HepG2 (cell line): ENCODE measurements around the gene ZC3H8. TPM values are rescaled to one million over a fixed set of nuclear protein-coding genes. Genes with fewer than 3 reads are reported as not detected.
A peak's percentile ranks its signal among the peaks of the same experiment; 100 is the strongest.

Experiments used
- BCL3 ChIP-seq: sonication (generic); formaldehyde crosslinking; IDR thresholded peaks from 2 replicates; pipeline ENCODE4 v1.5.1; 2020; ENCODE audit warnings: mild to moderate bottlenecking, missing genetic modification reagents, moderate library complexity
- KDM2A ChIP-seq: sonication (generic); formaldehyde crosslinking; IDR thresholded peaks from 2 replicates; pipeline ENCODE4 v1.4.0; 2020; ENCODE audit warnings: low read depth, missing genetic modification reagents, borderline replicate concordance
- NFKBIZ ChIP-seq: IDR thresholded peaks from 2 replicates; pipeline ENCODE4 v1.6.1; 2018; ENCODE audit warnings: missing genetic modification reagents, missing compliant biosample characterization
- PAWR ChIP-seq: sonication (generic); formaldehyde crosslinking; IDR thresholded peaks from 2 replicates; pipeline ENCODE4 v1.4.0; 2020; ENCODE audit warnings: missing genetic modification reagents, mild to moderate bottlenecking, borderline replicate concordance
- PRDM10 ChIP-seq: sonication (generic); formaldehyde crosslinking; IDR thresholded peaks from 2 replicates; pipeline ENCODE4 v1.4.0; 2020; ENCODE audit warnings: low read depth, missing genetic modification reagents
- RARA ChIP-seq: IDR thresholded peaks from 2 replicates; pipeline ENCODE4 v1.6.1; 2016; ENCODE audit warnings: missing genetic modification reagents, missing compliant biosample characterization
- RXRB ChIP-seq: IDR thresholded peaks from 2 replicates; pipeline ENCODE4 v1.6.1; 2016; ENCODE audit warnings: borderline replicate concordance, missing genetic modification reagents, missing compliant biosample characterization
- SETDB1 ChIP-seq: sonication (generic); formaldehyde crosslinking; IDR thresholded peaks from 2 replicates; pipeline ENCODE4 v1.5.1; 2020; ENCODE audit warnings: missing genetic modification reagents, mild to moderate bottlenecking, borderline replicate concordance
- ZKSCAN8 ChIP-seq: IDR thresholded peaks from 2 replicates; pipeline ENCODE4 v1.6.1; 2016; ENCODE audit warnings: borderline replicate concordance, missing genetic modification reagents, missing compliant biosample characterization
- ZNF547 ChIP-seq: sonication (generic); formaldehyde crosslinking; IDR thresholded peaks from 2 replicates; pipeline ENCODE4 v1.5.1; 2020; ENCODE audit warnings: mild to moderate bottlenecking, missing genetic modification reagents
- ZSCAN9 ChIP-seq: IDR thresholded peaks from 2 replicates; pipeline ENCODE4 v1.6.1; 2016; ENCODE audit warnings: borderline replicate concordance
- polyA plus RNA-seq, 8 experiments: library from polyadenylated mRNA; depleted of rRNA in 3 of 8; stranded (reverse) in 7 of 8; unstranded in 1 of 8; fragments of >200 nt; fragmentation: Illumina TruSeq in 4 of 8; extraction: Trizol in 4 of 8; gene quantifications; 2 replicates each; pipeline versions ENCODE4 v1.2.1 to v1.2.3, GENCODE V29; 2011 to 2016; ENCODE audit warnings: low read depth in 4 of 8, missing spikeins in 1 of 8, mixed read lengths in 1 of 8; ENCODE audit not compliant: insufficient read depth in 1 of 8
- total RNA-seq, 5 experiments: library from RNA; depleted of rRNA; stranded (reverse); fragments of >200 nt; fragmentation: Illumina TruSeq; extraction: Trizol; gene quantifications; 2 replicates each; pipeline ENCODE4 v1.2.3, GENCODE V29; 2016; ENCODE audit warnings: low read depth in 1 of 5
- TF ChIP-seq, protein P1 (sequence below): sonication (generic); formaldehyde crosslinking; IDR thresholded peaks from 2 replicates; pipeline ENCODE4 v1.4.0; 2020; ENCODE audit warnings: missing genetic modification reagents
- TF ChIP-seq, protein P2 (sequence below): sonication (generic); formaldehyde crosslinking; IDR thresholded peaks from 2 replicates; pipeline ENCODE4 v1.4.0; 2020; ENCODE audit warnings: missing genetic modification reagents, mild to moderate bottlenecking, borderline replicate concordance

ZC3H8 gene
- total and polyA plus RNA-seq, 2 of the 13 experiments (the other 11 are each of a cell fraction or from before 2014, with no cell fraction given) = 4.5 to 17.0 TPM

DNA sequence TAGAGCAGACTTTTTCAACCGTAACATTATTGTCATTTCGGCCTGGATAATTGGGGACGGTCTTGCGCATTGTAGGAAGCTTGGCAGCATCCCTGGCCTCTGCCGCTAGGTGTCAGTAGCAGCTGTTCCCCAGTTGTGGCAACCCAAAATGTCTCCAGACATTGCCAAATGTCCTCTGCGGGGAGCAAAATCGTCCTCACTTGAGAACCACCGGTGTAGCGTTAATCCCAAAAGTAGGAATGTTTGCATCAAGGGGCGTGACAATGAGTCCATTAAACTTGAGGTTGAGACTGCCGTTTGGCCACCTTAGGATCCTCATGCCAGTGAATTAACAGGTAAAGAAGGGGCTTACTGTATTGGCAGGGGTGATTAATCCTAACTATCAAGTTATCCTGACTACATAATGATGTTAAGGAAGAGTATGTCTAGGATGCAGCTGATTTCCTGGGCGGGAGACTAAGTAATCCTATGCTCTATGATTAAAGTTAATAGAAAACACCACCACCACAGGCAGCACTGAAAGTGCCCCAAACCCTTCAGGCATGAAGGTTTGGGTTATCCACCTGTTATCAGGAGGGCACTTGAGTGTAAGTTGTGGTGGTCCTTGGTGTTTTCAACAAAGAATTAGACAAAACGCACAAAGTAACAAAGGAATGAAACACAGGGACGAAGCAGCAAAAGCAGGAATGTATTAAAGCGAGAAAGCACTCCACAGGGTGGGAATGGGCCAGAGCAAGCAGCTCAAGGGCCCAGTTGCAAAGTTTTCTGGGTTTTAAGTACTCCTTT, 4.9 kb upstream of the ZC3H8 start (continued):
- TF ChIP-seq, protein P1, sequence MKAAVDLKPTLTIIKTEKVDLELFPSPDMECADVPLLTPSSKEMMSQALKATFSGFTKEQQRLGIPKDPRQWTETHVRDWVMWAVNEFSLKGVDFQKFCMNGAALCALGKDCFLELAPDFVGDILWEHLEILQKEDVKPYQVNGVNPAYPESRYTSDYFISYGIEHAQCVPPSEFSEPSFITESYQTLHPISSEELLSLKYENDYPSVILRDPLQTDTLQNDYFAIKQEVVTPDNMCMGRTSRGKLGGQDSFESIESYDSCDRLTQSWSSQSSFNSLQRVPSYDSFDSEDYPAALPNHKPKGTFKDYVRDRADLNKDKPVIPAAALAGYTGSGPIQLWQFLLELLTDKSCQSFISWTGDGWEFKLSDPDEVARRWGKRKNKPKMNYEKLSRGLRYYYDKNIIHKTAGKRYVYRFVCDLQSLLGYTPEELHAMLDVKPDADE (CRISPR knock-in tag) = no peak
- TF ChIP-seq BCL3 (CRISPR knock-in tag) (peak; percentile 30; the same call in 1 of the 2 replicates), PAWR (CRISPR knock-in tag) (no peak), NFKBIZ (no peak), ZSCAN9 (CRISPR knock-in tag) (no peak), PRDM10 (CRISPR knock-in tag) (no peak), ZKSCAN8 (CRISPR knock-in tag) (no peak), SETDB1 (CRISPR knock-in tag) (no peak), RXRB (CRISPR knock-in tag) (0 out of 2 replicates have a peak, but pooled peaks have one; percentile 40), RARA (CRISPR knock-in tag) (0 out of 2 replicates have a peak, but pooled peaks have one; percentile 25), ZNF547 (CRISPR knock-in tag) (peak; percentile 63; the same call in 1 of the 2 replicates), KDM2A (peak; percentile 84)
- TF ChIP-seq, protein P2, sequence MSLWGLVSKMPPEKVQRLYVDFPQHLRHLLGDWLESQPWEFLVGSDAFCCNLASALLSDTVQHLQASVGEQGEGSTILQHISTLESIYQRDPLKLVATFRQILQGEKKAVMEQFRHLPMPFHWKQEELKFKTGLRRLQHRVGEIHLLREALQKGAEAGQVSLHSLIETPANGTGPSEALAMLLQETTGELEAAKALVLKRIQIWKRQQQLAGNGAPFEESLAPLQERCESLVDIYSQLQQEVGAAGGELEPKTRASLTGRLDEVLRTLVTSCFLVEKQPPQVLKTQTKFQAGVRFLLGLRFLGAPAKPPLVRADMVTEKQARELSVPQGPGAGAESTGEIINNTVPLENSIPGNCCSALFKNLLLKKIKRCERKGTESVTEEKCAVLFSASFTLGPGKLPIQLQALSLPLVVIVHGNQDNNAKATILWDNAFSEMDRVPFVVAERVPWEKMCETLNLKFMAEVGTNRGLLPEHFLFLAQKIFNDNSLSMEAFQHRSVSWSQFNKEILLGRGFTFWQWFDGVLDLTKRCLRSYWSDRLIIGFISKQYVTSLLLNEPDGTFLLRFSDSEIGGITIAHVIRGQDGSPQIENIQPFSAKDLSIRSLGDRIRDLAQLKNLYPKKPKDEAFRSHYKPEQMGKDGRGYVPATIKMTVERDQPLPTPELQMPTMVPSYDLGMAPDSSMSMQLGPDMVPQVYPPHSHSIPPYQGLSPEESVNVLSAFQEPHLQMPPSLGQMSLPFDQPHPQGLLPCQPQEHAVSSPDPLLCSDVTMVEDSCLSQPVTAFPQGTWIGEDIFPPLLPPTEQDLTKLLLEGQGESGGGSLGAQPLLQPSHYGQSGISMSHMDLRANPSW = peak; percentile 97
